Chondrocyte (in vitro differentiated cells): ENCODE results near the gene KDM5A. TPM values are rescaled to one million over a fixed set of nuclear protein-coding genes. Genes with fewer than 3 reads are reported as not detected.

Experiments
- DNase-seq: peaks from one replicate; pipeline ENCODE4 v3.0.0; 2021; ENCODE audit warnings: mixed read lengths, low spot score
- H3K27ac Mint-ChIP-seq: one replicate; pipeline ENCODE4 v1.8.0; 2021; ENCODE audit warnings: mild to moderate bottlenecking, moderate library complexity, mixed read lengths; ENCODE audit not compliant: unreplicated experiment
- H3K27me3 Mint-ChIP-seq: 2 replicates; pipeline ENCODE4 v1.8.0; 2021; ENCODE audit warnings: low read depth, mixed read lengths
- H3K36me3 Mint-ChIP-seq: 2 replicates; pipeline ENCODE4 v1.8.0; 2021; ENCODE audit warnings: low read depth, mixed read lengths
- H3K4me1 Mint-ChIP-seq: 2 replicates; pipeline ENCODE4 v1.8.0; 2021; ENCODE audit warnings: low read depth, mild to moderate bottlenecking, mixed read lengths
- H3K4me3 Mint-ChIP-seq: one replicate; pipeline ENCODE4 v1.8.0; 2021; ENCODE audit warnings: mild to moderate bottlenecking, moderate library complexity, mixed read lengths; ENCODE audit not compliant: unreplicated experiment
- H3K9me3 Mint-ChIP-seq: 2 replicates; pipeline ENCODE4 v1.8.0; 2021; ENCODE audit warnings: low read depth, mixed read lengths
- CTCF ChIP-seq: fragments of 200-600 bp; sonication (generic); IDR thresholded peaks from 2 replicates; pipeline ENCODE4 v1.5.0; 2021; ENCODE audit warnings: antibody characterized with exemption, mild to moderate bottlenecking, moderate library complexity
- total RNA-seq: library from RNA; stranded (reverse); gene quantifications from 3 replicates; pipeline ENCODE4 v1.2.1, GENCODE V29; 2021

Gene KDM5A
- total RNA-seq, 1 donor from 2014 or later = 65.0 TPM

DNA sequence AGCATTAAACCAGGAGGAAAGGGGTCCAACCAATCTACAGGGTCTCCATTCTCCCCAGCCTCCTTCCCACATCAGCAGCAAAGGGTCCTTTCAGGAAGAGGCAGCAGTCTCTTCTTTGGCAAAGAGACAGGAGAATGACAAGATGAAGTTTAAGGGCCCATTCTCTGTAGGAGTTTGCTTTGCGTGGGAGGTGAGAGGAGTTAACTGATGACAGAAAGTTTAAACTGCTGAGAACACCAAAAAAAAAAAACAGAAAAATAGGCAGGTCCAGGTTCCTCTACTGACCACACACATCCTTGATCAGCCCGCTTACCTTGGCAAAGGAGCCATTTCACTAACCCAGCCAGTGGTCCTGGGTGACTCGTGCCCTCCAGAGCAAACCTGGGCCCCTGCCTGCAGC, 132.2 kb downstream of the KDM5A start:
- no peaks in the 10 kb centered on the region for H3K4me1 Mint-ChIP-seq
- H3K9me3 Mint-ChIP-seq = no peaks in the 10 kb centered on the region
- DNase-seq = no peak
- H3K27ac Mint-ChIP-seq = no peak overlapping the region
- H3K4me3 Mint-ChIP-seq = no peak overlapping the region
- H3K36me3 Mint-ChIP-seq = no peaks in the 10 kb centered on the region
- H3K27me3 Mint-ChIP-seq = peaks cover 43% of the 10 kb centered on the region
- no peak for TF ChIP-seq CTCF

DNA sequence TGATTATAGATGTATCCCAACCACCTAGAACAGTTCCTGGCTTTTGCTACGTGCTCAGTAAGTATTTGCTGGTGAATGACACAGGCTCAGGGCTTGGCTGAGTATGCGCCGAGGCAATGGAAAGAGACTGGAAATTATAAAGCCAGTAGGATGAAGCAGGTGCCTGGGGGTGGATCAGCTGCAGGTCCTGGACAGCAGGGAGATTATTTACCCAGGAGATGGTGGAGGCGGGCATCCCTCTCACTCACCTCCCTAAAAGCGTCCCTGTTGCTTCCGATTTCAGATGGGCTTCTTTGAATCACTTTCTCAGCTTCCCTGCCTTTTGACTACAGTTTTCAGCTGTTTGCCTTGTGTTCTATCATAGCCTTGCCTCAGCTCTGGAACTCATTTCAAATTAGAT, 132.9 kb downstream of the KDM5A start:
- H3K27me3 Mint-ChIP-seq = peaks cover 43% of the 10 kb centered on the region
- no peak for TF ChIP-seq CTCF
- H3K36me3 Mint-ChIP-seq = no peaks in the 10 kb centered on the region

GRCh38 chr12:254912-255311, 134.2 kb downstream of the KDM5A start:
- peaks cover 42% of the 10 kb centered on the region for H3K27me3 Mint-ChIP-seq
- H3K4me3 Mint-ChIP-seq = no peak overlapping the region
- TF ChIP-seq CTCF = no peak
- no peak for DNase-seq
- H3K27ac Mint-ChIP-seq = no peak overlapping the region
- no peaks in the 10 kb centered on the region for H3K4me1 Mint-ChIP-seq
- H3K9me3 Mint-ChIP-seq = no peaks in the 10 kb centered on the region
- no peaks in the 10 kb centered on the region for H3K36me3 Mint-ChIP-seq

More for the DNA sequence above, 132.9 kb downstream of the KDM5A start:
- no peak for DNase-seq
- Mint-ChIP-seq H3K27ac (no peak overlapping the region), H3K4me3 (no peak overlapping the region), H3K4me1 (no peaks in the 10 kb centered on the region), H3K9me3 (no peaks in the 10 kb centered on the region)

DNA sequence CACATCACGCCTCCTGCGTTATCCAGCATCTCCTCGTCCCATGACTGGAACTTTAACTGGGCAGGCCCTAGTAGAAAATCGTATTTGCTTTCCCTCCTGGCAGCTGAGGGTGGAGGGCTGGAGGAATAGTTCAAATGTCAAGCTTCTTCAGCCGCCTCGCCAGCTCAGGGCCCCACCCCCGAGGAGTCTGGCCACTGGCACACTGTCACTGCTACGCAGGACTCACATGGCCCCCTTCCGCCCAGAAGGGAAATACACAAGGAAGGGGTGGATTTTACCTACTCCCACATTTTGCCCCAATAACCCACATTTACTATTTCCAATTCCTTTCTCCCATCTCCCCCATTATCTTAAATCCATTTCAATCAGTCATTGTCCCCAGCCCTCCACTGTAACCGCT, 135.1 kb downstream of the KDM5A start:
- Mint-ChIP-seq H3K9me3 (no peaks in the 10 kb centered on the region), H3K27me3 (peaks cover 38% of the 10 kb centered on the region), H3K4me1 (no peaks in the 10 kb centered on the region), H3K27ac (no peak overlapping the region), H3K4me3 (no peak overlapping the region), H3K36me3 (no peaks in the 10 kb centered on the region)
- no peak for DNase-seq
- TF ChIP-seq CTCF = no peak

- no peak for DNase-seq
- H3K4me3 Mint-ChIP-seq = no peak overlapping the region
- no peaks in the 10 kb centered on the region for H3K4me1 Mint-ChIP-seq
- H3K36me3 Mint-ChIP-seq = no peaks in the 10 kb centered on the region
- H3K9me3 Mint-ChIP-seq = no peaks in the 10 kb centered on the region
- no peak overlapping the region for H3K27ac Mint-ChIP-seq
- peaks cover 38% of the 10 kb centered on the region for H3K27me3 Mint-ChIP-seq
- no peak for TF ChIP-seq CTCF
Measured at GRCh38 chr12:253116-253831, 135.8 kb downstream of the KDM5A start.
